Mammary microvascular endothelial cell (primary cell): Measurements from ENCODE around the gene LMTK2. TPM values are rescaled to one million over a fixed set of nuclear protein-coding genes. Genes with fewer than 3 reads are reported as not detected.

Source experiments
- total RNA-seq: library from RNA; depleted of rRNA; stranded (reverse); fragments of >200 nt; gene quantifications from 2 replicates; pipeline ENCODE4 v1.2.3, GENCODE V29; 2015

Gene LMTK2
- total RNA-seq, result 5.5 and 7.5 TPM in 2 replicates

GRCh38 chr7:98106647-98107312 is at the start of gene LMTK2:
Gene LMTK2 (plus strand): TSS chr7:98106862. CDS start chr7:98107178, 316 bp downstream.

GRCh38 chr7:98211221-98211675 is 104.6 kb downstream of the LMTK2 start, which contains the start of gene BHLHA15:
Gene BHLHA15 (plus strand): TSS chr7:98211439. CDS start chr7:98212310, 871 bp downstream.

GRCh38 chr7:98251601-98252424 is 145.2 kb downstream of the LMTK2 start, which contains the start of gene TECPR1:
Gene TECPR1 (minus strand): TSS chr7:98252232. CDS start chr7:98246146, 6,086 bp downstream.

Other genes with a start within 250 kb of the LMTK2 start
- gene ASNS, start 234.5 kb upstream of the LMTK2 start, total RNA-seq, result 8.5 and 11.5 TPM in 2 replicates
- gene OCM2, start 116.7 kb upstream of the LMTK2 start, total RNA-seq, result not detected in 2 replicates
- gene BHLHA15, start 104.6 kb downstream of the LMTK2 start, total RNA-seq, result 0.27 and 3.1 TPM in 2 replicates
- 83.2 and 89.8 TPM in 2 replicates for gene TECPR1, start 145.4 kb downstream of the LMTK2 start, total RNA-seq
- 87.2 and 90.1 TPM in 2 replicates for gene BRI3, start 174.8 kb downstream of the LMTK2 start, total RNA-seq